Astrocyte of the cerebellum (primary cell): Measurements from ENCODE around the gene DIPK1B.

Experiments
- DNase-seq: peaks from one replicate; pipeline ENCODE4 v3.0.0-alpha.2; 2011; ENCODE audit warnings: low read depth
- H3K4me3 ChIP-seq: 2 replicates; pipeline ENCODE4 v1.5.1; 2011; ENCODE audit warnings: mild to moderate bottlenecking, low read depth, low read length, moderate library complexity
- CTCF ChIP-seq: IDR thresholded peaks from 2 replicates; pipeline ENCODE4 v1.5.1; 2012; ENCODE audit warnings: low read length, low read depth, moderate library complexity, mild to moderate bottlenecking; ENCODE audit errors: missing control alignments
- in situ Hi-C: cut with HindIII; loops from 2 replicates; pipeline ENCODE4 v1.10.0; 2017; ENCODE audit warnings: low sequenced_read_pairs

DIPK1B gene

GRCh38 chr9:136747161-136748060, 35.0 kb downstream of the DIPK1B start:
- in situ Hi-C loops = no loop called here
- TF ChIP-seq CTCF = no peak
- DNase-seq = no peak
- H3K4me3 ChIP-seq = no peak overlapping the region

DNA sequence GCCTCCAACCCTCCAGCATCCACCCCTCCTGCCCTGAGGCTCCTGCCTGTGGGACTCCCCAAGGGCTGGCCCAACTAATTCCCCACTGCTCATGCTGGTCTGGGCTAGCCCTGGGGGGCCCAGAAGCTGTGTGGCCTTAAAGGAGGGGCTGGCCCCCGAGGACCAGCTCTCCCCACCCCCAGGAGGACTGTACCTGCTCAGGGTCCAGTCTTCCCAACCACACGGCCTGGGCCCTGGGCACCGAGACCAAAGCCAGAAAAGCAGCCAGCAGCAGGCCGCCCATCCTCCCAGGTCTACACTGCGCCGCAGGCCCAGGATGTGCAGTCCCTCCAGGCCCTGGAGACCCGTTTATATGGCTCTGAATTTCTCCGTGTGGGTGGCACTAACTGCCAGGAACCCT, 35.8 kb downstream of the DIPK1B start, which contains the start of gene LCN6:
Gene LCN6, minus strand, starts transcription at position 325 of the 400 bp plus-strand sequence. Its CDS starts 42 bp downstream, at position 283.
- in situ Hi-C loops = no loop called here
- no peak within 1 kb of the TSS for H3K4me3 ChIP-seq
- no peak for TF ChIP-seq CTCF
- DNase-seq = no peak

GRCh38 chr9:136748666-136749611, 36.6 kb downstream of the DIPK1B start:
- DNase-seq = no peak
- in situ Hi-C loops = no loop called here
- H3K4me3 ChIP-seq = no peak overlapping the region
- no peak for TF ChIP-seq CTCF

DNA sequence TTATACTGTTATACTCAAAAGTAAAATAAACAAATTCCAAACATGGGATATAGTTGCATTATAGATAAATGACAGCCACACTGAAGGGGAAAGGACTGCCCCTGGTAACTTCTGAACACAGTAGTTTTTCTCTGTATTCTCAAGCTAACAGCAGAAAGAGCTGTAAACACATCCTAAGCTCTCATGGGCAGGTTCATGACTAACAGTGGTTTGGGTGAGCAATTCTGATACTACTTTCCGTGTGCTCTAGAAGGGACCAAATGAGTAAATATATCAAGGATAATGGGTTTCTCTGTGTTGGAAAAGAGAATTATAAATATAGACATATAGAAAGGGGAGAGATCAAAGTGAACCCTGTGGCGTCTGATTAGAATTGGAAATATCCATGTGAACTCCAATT, 38.2 kb downstream of the DIPK1B start:
- in situ Hi-C loops = no loop called here
- DNase-seq = no peak
- no peak for TF ChIP-seq CTCF
- H3K4me3 ChIP-seq = no peak overlapping the region

DNA sequence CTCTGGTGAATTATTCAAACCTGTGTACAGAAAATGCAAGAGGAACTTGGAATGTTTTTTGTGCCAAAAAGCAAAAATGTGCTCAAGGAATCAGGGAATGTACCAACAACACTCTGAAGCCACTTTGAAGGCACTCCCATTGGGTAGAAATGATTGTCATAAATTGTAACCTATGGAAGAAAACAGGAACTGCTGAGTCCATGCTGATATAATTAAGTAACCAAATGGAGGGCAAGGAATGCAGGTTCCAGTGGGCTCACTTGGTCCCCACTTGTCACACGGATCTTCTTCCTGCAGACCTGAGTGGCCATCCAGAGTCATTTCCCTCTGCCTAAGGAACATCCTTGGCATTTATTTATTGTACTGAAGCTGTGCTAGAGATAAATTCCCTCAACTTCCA, 38.9 kb downstream of the DIPK1B start:
- in situ Hi-C loops = no loop called here

More for the DNA sequence above, 38.9 kb downstream of the DIPK1B start:
- no peak overlapping the region for H3K4me3 ChIP-seq
- TF ChIP-seq CTCF = no peak
- DNase-seq = no peak
